ENCODE measurements around the gene RPS8.
"Not testable (repeated sequence)": the region's sequence is repeated elsewhere in the genome, so short reads cannot be mapped to it uniquely, and the experiment has no call there.

The RPS8 gene

DNA sequence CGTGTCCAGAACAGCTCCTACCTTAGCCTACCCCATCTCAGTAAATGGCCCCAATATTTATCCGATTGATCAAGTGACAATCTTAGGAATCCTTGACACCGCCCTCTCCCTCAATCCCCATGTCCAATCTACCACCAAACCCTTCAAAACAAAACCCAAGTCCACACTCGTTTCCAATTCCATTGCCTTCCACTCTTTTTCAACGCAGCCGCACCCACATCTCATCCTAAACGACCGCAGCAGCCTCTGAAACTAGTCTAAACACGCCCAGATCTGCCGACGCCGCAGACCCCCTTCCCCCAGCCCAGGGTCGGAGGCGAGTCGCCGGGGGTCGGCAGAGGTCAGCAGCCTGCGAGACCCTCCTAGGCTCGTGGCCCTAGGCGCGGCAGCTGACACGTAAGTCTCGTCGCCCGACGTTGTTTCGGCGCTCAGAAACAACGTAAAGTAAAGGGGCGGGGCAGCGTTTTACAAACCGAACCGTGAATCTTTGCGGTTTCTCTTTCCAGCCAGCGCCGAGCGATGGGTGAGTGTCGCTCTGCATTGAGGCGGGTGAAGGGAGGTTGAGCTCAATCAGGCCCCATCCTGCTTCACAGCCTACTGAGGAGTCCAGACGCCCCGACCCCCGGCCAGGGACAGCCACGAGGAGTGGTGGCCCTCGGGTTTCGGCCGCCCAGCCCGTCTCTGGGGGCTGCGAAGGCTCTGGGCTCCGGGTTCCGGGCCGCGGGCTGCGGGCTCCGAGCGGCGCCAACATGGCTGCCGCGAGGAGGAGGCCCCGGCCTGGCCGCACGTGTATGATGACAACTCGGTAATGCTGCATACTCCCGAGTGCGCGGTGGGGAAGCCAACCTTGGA lies at the start of gene RPS8:
TSS of gene RPS8 (plus strand) at position 463 of the 852 bp plus-strand sequence. CDS start at position 520, 57 bp downstream.
- DNase-seq: peak; percentile 85

GRCh38 chr1:44730741-44731512 lies 44.4 kb upstream of the RPS8 start, which contains the start of gene RNU5D-1:
TSS of gene RNU5D-1 (minus strand) at chr1:44731170.
- DNase-seq: peak; percentile 99

DNA sequence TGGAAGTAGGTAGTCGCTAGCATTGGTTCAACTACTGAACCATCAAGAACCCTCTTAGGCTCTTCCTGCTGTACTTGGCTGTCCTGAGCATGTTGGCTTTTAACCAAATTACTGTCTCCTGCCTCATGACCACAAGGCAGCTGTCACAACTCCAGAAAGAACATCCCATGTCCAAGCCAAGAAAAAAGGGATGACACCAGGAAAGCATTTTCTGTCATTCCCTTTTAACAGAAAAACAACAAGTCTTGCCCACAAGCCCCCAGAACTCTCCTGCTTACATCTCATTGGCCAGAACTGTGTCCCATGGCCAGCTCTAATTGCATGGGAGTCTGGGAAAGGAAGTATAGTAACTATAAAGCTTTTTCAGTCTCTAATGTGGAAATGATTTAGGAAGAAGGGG lies 42.0 kb upstream of the RPS8 start:
- no peak for DNase-seq

DNA sequence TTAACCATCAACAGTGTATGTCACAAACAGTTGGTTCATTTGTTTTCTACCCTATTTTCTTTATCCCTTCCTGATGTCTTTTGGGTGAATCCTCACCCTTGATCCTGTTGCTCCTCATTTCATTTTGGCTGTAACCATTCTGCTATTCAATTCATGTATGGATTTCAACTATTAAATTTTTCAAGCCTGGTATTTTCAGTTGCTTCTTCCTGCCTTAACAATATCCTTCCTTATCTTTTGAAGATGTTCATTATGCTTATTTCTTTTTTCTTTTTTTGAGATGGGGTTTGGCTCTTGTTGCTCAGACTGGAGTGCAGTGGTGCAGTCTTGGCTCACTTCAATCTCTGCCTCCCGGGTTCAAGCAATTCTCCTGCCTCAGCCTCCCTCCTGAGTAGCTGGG lies 41.6 kb upstream of the RPS8 start:
- DNase-seq: no peak

DNA sequence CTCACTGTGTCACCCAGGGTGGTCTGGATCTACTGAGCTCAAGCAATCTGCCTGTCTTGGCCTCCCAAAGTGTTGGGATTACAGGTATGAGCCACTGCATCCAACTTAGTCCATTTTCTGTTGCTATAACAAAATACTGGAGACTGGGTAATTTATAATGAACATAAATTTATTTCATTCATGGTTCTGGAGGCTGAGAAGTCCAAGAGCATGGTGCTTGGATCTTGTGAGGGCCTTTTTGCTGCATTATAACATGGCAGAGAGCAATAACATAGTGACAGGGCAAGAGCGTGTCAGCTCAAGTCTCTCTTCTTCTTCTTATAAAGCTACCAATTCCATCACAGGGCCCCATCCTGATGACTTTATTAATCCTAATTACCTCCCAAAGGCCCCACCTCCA lies 39.3 kb upstream of the RPS8 start:
- no peak for DNase-seq

DNA sequence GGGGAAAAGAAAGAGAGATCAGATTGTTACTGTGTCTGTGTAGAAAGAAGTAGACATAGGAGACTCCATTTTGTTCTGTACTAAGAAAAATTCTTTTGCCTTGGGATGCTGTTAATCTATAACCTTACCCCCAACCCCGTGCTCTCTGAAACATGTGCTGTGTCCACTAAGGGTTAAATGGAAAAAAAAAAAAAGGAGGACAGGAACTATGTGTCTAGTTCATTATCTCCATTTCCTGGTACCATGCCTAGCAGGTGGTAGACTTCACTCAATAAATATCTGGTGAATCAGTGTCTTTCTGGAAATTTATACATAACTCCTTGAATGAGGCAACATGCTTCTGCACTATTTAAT lies 36.4 kb upstream of the RPS8 start:
- DNase-seq: not testable (repeated sequence)

GRCh38 chr1:44739307-44740178 lies 35.8 kb upstream of the RPS8 start, which contains the start of gene KIF2C:
TSS of gene KIF2C (plus strand) at chr1:44739837. CDS start at chr1:44739933, 96 bp downstream.
- peak; percentile 92 for DNase-seq

GRCh38 chr1:44740179-44740617 lies 35.1 kb upstream of the RPS8 start:
- DNase-seq: no peak

- DNase-seq: no peak
Observed at GRCh38 chr1:44743211-44743610, 32.1 kb upstream of the RPS8 start.

DNA sequence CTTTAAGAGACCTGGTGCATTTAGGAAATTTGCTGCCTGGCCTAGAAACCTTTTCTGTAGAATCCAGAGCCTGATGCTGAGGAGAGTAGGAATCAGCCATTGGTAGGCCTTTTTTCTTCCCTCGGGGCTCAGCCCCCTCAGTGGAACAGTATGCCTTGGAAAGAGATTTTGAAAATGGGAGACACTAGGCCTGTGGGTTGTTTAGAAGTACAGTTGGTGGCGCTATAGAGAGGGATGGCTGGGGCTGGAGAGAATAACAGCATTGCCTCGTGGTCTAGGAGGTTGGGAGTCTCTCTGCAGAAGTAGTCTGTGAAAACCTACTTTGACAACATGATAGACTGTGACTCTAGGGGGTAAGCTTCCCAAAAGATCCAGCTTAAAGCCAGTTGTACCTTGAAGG lies 27.5 kb upstream of the RPS8 start:
- DNase-seq: no peak

DNA sequence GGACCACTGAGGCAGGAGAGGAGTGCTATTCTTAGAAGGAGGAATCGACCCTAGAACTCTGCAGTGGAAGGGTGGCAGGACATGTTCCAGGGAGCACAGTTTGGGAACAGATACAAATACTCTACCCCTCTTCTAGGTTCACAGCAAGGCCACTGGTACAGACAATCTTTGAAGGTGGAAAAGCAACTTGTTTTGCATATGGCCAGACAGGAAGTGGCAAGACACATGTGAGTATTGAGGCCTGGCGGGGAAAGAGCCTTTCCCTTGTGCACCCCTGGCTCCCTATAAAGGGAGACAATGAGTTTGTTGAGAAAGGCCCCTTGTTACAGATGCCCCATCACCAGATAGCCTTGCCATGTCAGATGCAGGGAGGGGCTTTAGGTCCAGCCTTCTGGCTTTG lies 17.9 kb upstream of the RPS8 start:
- no peak for DNase-seq

- no peak for DNase-seq
Observed at GRCh38 chr1:44759077-44759476, 16.3 kb upstream of the RPS8 start.

DNA sequence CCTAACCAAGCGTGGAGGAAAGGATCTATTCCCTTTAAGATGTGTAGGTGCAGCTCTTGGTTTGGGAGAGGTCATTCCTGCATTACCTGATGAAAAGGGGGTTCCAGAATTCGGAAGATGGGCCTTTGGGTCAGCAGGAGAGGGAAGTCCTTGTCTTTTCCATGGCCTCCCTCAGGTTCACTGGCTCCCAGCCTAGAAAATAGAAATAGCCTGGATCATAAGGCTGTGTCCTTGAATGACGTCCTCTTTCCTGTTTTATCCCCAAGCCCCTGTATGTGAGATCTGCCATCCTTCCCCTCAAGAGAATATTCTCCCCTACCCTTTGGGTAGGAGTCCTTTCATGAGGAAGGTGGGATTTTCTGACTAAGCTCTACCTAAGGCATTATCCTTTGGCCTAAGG lies 14.5 kb upstream of the RPS8 start:
- no peak for DNase-seq

DNA sequence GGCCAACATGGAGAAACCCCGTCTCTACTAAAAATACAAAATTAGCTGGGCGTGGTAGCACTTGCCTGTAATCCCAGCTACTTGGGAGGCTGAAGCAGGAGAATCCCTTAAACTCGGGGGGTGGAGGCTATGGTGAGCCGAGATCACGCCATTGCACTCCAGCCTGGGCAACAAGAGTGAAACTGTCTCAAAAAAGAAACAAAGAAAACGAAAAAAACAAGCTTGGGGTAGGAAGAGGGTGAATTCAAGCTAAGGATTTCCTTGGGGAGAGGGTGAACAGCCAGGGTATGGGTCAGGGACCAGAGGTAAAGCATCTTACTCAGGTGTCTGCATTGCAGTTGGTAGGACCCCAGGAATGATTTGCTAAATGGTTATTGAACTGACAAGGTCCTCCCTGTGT lies 8.9 kb upstream of the RPS8 start:
- not testable (repeated sequence) for DNase-seq

- no peak for DNase-seq
Observed at GRCh38 chr1:44775930-44776729, 790 bp downstream of the RPS8 start.

GRCh38 chr1:44776730-44777068 lies 1.4 kb downstream of the RPS8 start:
- no peak for DNase-seq

DNA sequence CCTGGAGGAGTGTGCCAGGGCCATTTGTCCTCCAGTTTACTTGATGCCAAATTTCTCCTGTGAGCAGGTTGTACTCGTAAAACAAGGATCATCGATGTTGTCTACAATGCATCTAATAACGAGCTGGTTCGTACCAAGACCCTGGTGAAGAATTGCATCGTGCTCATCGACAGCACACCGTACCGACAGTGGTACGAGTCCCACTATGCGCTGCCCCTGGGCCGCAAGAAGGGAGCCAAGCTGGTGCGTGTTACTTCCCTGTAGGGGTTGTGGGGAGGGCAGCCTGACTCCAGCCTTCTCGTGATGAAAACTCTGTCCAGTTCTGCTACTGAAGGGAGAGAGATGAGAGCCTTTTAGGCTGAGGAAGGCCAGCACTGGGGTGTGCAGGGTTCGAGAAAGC lies 2.2 kb downstream of the RPS8 start:
- DNase-seq: no peak

DNA sequence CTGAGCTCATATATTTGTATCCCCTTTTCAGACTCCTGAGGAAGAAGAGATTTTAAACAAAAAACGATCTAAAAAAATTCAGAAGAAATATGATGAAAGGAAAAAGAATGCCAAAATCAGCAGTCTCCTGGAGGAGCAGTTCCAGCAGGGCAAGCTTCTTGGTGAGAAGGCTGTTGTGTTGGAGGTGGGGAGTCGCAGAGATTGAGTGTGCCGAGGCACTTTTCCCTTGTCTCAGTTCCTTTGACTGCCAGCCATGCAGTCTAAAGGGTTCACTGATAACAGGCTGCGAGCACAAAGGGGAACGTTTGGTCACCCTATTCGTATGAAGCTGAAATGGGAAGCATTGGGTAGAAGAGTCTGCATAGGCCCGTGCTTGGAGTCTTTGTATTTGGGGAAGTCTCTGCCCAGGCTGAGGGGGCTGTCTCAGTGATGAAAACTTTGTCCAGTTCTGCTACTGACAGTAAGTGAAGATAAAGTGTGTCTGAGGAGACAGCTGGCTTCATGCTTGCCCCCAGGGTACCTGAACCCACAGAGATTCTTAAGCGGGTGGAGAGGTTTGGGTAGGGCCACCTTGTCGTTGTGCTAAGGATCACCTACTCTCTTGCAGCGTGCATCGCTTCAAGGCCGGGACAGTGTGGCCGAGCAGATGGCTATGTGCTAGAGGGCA lies 2.8 kb downstream of the RPS8 start:
- DNase-seq: no peak

- DNase-seq: no peak
Observed at GRCh38 chr1:44778705-44779576, 3.6 kb downstream of the RPS8 start.

GRCh38 chr1:44780583-44781121 lies 5.3 kb downstream of the RPS8 start:
- no peak for DNase-seq

All from DMS 273 treated with DMSO at 0.1 percent for 48 hours (cell line).